Caco-2 (cell line): Measurements from ENCODE around the gene MTOR. TPM values are rescaled to one million over a fixed set of nuclear protein-coding genes. Genes with fewer than 3 reads are reported as not detected.

Source experiments
- BruUV-seq: library from RNA; stranded (reverse); fragments of 400-500 nt; replicated peaks from 2 replicates; lab custom pipeline; 2021; lab: Mats Ljungman, UMichigan
- CTCF ChIA-PET: fragments of 300-600 bp; sonication (Branson Sonifier 250); formaldehyde crosslinking; loops from one replicate; lab custom pipeline; 2022; ENCODE audit warnings: antibody characterized with exemption; lab: Charles Lee
- POLR2A ChIA-PET: fragments of 300-600 bp; sonication (Branson Sonifier 250); formaldehyde crosslinking; loops from one replicate; lab custom pipeline; 2022; ENCODE audit warnings: antibody characterized with exemption; lab: Charles Lee
- DNase-seq, 2 experiments: peaks; one replicate each; pipeline versions ENCODE4 v3.0.0 to v3.0.0-alpha.2; 2020 to 2022
- H3K27me3 ChIP-seq: replicated peaks from 2 replicates; pipeline ENCODE4 v1.6.0; 2011; ENCODE audit warnings: low read length; ENCODE audit not compliant: control insufficient read depth, insufficient read depth
- H3K36me3 ChIP-seq: 2 replicates; pipeline ENCODE4 v1.5.1; 2011; ENCODE audit warnings: low read length; ENCODE audit not compliant: control insufficient read depth, insufficient read depth
- H3K4me1 ChIP-seq: fragments of 250-450 bp; sonication (Bioruptor Pico); 2 replicates; pipeline ENCODE4 v1.5.1; 2020; ENCODE audit warnings: mild to moderate bottlenecking
- H3K4me3 ChIP-seq: 2 replicates; pipeline ENCODE4 v1.5.1; 2011; ENCODE audit warnings: low read depth, mild to moderate bottlenecking, control low read depth, low read length
- H3K9me3 ChIP-seq: fragments of 250-450 bp; sonication (Bioruptor Pico); 2 replicates; pipeline ENCODE4 v1.5.1; 2020; ENCODE audit warnings: mild to moderate bottlenecking, moderate library complexity
- H3K27ac Mint-ChIP-seq: one replicate; pipeline ENCODE4 v1.8.0; 2022; ENCODE audit warnings: mixed read lengths; ENCODE audit not compliant: unreplicated experiment
- H3K27me3 Mint-ChIP-seq: one replicate; pipeline ENCODE4 v1.8.0; 2022; ENCODE audit warnings: mixed read lengths; ENCODE audit not compliant: insufficient read depth, unreplicated experiment
- H3K36me3 Mint-ChIP-seq: one replicate; pipeline ENCODE4 v1.8.0; 2022; ENCODE audit warnings: mild to moderate bottlenecking, mixed read lengths; ENCODE audit not compliant: insufficient read depth, unreplicated experiment
- H3K4me1 Mint-ChIP-seq: one replicate; pipeline ENCODE4 v1.8.0; 2022; ENCODE audit warnings: low read depth, mixed read lengths; ENCODE audit not compliant: unreplicated experiment
- H3K4me3 Mint-ChIP-seq: one replicate; pipeline ENCODE4 v1.8.0; 2022; ENCODE audit warnings: mild to moderate bottlenecking, moderate library complexity, mixed read lengths; ENCODE audit not compliant: unreplicated experiment
- H3K9me3 Mint-ChIP-seq: one replicate; pipeline ENCODE4 v1.8.0; 2022; ENCODE audit warnings: mixed read lengths; ENCODE audit not compliant: unreplicated experiment
- CTCF ChIP-seq, 2 experiments: fragments of 200-600 bp in 1 of 2; IDR thresholded peaks; 1 replicate in 1 of 2; 2 replicates in 1 of 2; pipeline versions ENCODE4 v1.5.1 to v1.8.0; 2011 to 2022; ENCODE audit warnings: antibody characterized with exemption in 1 of 2, control low read depth in 1 of 2, inconsistent platforms in 1 of 2, low read depth in 1 of 2, low read length in 1 of 2, mild to moderate bottlenecking in 1 of 2, moderate library complexity in 1 of 2; ENCODE audit not compliant: insufficient read depth in 1 of 2, severe bottlenecking in 1 of 2, unreplicated experiment in 1 of 2
- intact Hi-C: fragments of 100-400 bp; cut with micrococcal nuclease; formaldehyde crosslinking; loops from one replicate; pipeline ENCODE4 v1.10.0; 2022; ENCODE audit not compliant: unreplicated experiment
- total RNA-seq: library from RNA; stranded (reverse); gene quantifications from 2 replicates; pipeline ENCODE4 v1.2.3, GENCODE V29; 2022

Gene MTOR
- total RNA-seq, 1 experiment from 2014 or later = 45.7 TPM

GRCh38 chr1:11179125-11179524, 83.2 kb downstream of the MTOR start:
- Mint-ChIP-seq H3K27me3 (no peaks in the 10 kb centered on the region), H3K4me3 (no peak overlapping the region), H3K4me1 (no peaks in the 10 kb centered on the region), H3K27ac (no peak overlapping the region), H3K9me3 (no peaks in the 10 kb centered on the region), H3K36me3 (peaks cover 9% of the 10 kb centered on the region)
- H3K4me3 ChIP-seq = no peak overlapping the region
- H3K9me3 ChIP-seq = no peaks in the 10 kb centered on the region
- intact Hi-C loops = no loop called here
- no peaks in the 10 kb centered on the region for H3K4me1 ChIP-seq
- no peak for DNase-seq
- no peak for TF ChIP-seq CTCF (IDR thresholded peaks at IDR 0.05; ENCODE audit: insufficient read depth in 1 of 2, low read depth in 1 of 2, low read length in 1 of 2, severe bottlenecking in 1 of 2, unreplicated experiment in 1 of 2)
- no TSS peak for BruUV-seq
- ChIA-PET CTCF (interaction anchor here (1.3 kb wide), 1 partner anchor 142 kb away, joined by 3 read pairs; no protein-coding TSS in a partner anchor), POLR2A (no interaction called here)
- no peaks in the 10 kb centered on the region for H3K36me3 ChIP-seq
- no peaks in the 10 kb centered on the region for H3K27me3 ChIP-seq

GRCh38 chr1:11178021-11179015, 84.0 kb downstream of the MTOR start:
- H3K4me3 ChIP-seq = no peak overlapping the region
- TF ChIP-seq CTCF (IDR thresholded peaks at IDR 0.05; ENCODE audit: insufficient read depth in 1 of 2, low read depth in 1 of 2, low read length in 1 of 2, severe bottlenecking in 1 of 2, unreplicated experiment in 1 of 2) = no peak
- H3K27ac Mint-ChIP-seq = no peak overlapping the region

DNA sequence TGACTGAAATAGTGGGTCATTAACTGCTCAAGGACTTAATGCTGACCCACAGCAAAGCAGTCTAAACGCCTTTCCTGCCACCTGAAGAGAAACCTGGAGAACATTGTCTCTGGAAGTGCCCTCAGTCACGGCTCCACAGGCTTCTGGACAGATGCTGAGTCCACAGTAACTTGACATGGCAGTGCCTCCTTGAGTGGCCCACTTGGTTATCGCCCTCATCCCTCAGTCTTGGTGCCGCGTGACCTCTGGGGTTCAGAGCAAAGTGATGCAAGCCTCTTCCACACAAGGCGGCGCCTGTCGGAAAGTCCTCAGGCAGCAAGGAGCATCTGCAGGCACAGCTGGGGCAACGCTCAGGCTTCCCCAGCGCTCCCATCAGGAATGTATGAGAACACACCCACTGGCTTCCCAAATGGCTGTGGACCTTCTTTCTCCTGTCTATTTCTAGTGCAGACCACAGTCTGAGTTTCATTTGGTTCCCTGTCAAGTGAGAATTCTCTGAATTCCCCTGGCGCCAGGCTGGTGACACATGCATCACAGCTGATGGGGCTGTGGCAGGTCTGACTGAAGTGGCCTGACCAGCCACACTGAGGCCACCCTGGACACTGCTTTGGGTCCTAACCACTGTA, 86.2 kb downstream of the MTOR start:
- Mint-ChIP-seq H3K27me3 (no peaks in the 10 kb centered on the region), H3K9me3 (no peaks in the 10 kb centered on the region), H3K4me1 (no peaks in the 10 kb centered on the region), H3K4me3 (no peak overlapping the region), H3K27ac (no peak overlapping the region), H3K36me3 (peaks cover 16% of the 10 kb centered on the region)
- CTCF ChIA-PET = no interaction called here
- no TSS peak for BruUV-seq
- no peaks in the 10 kb centered on the region for H3K9me3 ChIP-seq
- no peaks in the 10 kb centered on the region for H3K27me3 ChIP-seq
- intact Hi-C loops = no loop called here
- TF ChIP-seq CTCF (IDR thresholded peaks at IDR 0.05; ENCODE audit: insufficient read depth in 1 of 2, low read depth in 1 of 2, low read length in 1 of 2, severe bottlenecking in 1 of 2, unreplicated experiment in 1 of 2) = no peak
- H3K4me3 ChIP-seq = no peak overlapping the region
- no peak for DNase-seq
- no peaks in the 10 kb centered on the region for H3K4me1 ChIP-seq
- POLR2A ChIA-PET = no interaction called here
- H3K36me3 ChIP-seq = no peaks in the 10 kb centered on the region

More at GRCh38 chr1:11178021-11179015, 84.0 kb downstream of the MTOR start:
- DNase-seq = no peak
- Mint-ChIP-seq H3K9me3 (no peaks in the 10 kb centered on the region), H3K27me3 (no peaks in the 10 kb centered on the region), H3K4me3 (no peak overlapping the region), H3K4me1 (no peaks in the 10 kb centered on the region), H3K36me3 (peaks cover 9% of the 10 kb centered on the region)
- intact Hi-C loops = no loop called here
- CTCF ChIA-PET = no interaction called here
- POLR2A ChIA-PET = no interaction called here
- no peaks in the 10 kb centered on the region for H3K9me3 ChIP-seq
- no peaks in the 10 kb centered on the region for H3K36me3 ChIP-seq
- H3K27me3 ChIP-seq = no peaks in the 10 kb centered on the region
- H3K4me1 ChIP-seq = no peaks in the 10 kb centered on the region
- BruUV-seq = no TSS peak
